ENCODE results near the gene CPVL.

DNA sequence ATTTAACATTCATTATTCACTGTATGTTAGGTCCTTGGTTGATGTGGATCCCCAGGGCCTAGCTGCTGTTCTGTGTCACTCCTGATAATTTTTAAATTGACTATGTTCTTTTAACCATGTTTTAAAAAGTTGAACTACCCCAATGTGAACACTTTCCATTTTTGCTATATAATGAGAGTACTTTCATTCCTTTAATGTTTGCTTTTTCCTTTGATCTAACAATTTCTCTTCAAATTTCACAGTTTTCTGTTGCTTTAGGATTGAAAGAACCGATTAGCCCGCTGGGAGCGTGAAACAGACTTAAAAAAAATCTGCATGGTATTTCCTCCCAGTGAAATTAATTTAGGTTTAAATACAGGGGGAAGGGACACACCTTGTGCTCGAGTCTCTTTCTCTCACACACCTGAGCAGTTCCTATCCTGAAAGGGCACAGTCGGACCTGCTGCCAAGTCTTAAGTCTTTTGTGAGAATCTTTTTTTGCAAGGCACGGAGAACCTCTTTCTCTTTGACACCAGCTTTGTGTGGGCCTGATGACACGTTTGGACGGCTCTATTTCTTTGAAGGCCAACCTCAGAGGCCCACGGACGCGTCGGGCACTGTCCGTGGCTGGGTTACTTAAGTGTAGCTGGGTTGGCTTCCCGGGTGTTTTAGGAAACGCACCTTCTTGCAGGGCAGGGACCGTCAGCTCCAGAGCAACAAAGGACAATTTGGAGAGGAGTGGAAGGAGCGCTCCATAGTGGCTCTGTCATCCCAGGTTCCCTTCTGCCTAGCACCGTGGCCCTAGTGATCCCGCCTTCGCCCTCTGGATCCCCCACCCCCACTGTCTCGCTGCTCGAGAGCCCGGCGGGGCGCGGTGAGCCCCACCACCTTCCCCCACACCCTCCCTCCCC lies 47.2 kb upstream of the CPVL start:
- TF ChIP-seq, protein P1, sequence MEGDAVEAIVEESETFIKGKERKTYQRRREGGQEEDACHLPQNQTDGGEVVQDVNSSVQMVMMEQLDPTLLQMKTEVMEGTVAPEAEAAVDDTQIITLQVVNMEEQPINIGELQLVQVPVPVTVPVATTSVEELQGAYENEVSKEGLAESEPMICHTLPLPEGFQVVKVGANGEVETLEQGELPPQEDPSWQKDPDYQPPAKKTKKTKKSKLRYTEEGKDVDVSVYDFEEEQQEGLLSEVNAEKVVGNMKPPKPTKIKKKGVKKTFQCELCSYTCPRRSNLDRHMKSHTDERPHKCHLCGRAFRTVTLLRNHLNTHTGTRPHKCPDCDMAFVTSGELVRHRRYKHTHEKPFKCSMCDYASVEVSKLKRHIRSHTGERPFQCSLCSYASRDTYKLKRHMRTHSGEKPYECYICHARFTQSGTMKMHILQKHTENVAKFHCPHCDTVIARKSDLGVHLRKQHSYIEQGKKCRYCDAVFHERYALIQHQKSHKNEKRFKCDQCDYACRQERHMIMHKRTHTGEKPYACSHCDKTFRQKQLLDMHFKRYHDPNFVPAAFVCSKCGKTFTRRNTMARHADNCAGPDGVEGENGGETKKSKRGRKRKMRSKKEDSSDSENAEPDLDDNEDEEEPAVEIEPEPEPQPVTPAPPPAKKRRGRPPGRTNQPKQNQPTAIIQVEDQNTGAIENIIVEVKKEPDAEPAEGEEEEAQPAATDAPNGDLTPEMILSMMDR (IDR thresholded peaks at IDR 0.05), result no peak
- no peak for TF ChIP-seq POLR2A (IDR thresholded peaks at IDR 0.05)
